Gastroesophageal sphincter (tissue), 4 donors: ENCODE results near the gene KCNIP4. TPM values are rescaled to one million over a fixed set of nuclear protein-coding genes. Genes with fewer than 3 reads are reported as not detected.

Experiments used
- ATAC-seq: fragments of 150-250 bp; one replicate; pipeline ENCODE4 v1.9.1; 2016; ENCODE audit warnings: mild to moderate bottlenecking, moderate library complexity
- H3K27ac ChIP-seq, 4 donors: fragments of 200-600 bp; sonication (generic) in 3 of 4; 1 replicate in 3 of 4; 2 replicates in 1 of 4; pipeline ENCODE4 v1.5.1; 2016 to 2019
- H3K27me3 ChIP-seq: fragments of 200-600 bp; sonication (generic); one replicate; pipeline ENCODE4 v1.5.1; 2019
- H3K36me3 ChIP-seq, 2 donors: fragments of 200-600 bp; sonication (generic); one replicate each; pipeline ENCODE4 v1.5.1; 2019; ENCODE audit warnings: control low read depth in 1 of 2
- H3K4me1 ChIP-seq, 3 donors: fragments of 200-600 bp; sonication (generic); 1 replicate in 2 of 3; 2 replicates in 1 of 3; pipeline ENCODE4 v1.5.1; 2016 to 2019; ENCODE audit warnings: control low read depth in 2 of 3
- H3K4me3 ChIP-seq, 2 donors: fragments of 200-600 bp; sonication (generic); one replicate each; pipeline ENCODE4 v1.5.1; 2019; ENCODE audit warnings: mild to moderate bottlenecking in 1 of 2, moderate library complexity in 1 of 2
- H3K9me3 ChIP-seq, 3 donors: fragments of 200-600 bp; sonication (generic); one replicate each; pipeline ENCODE4 v1.5.1; 2017 to 2019; ENCODE audit warnings: control low read depth in 2 of 3
- EP300 ChIP-seq: sonication (generic); formaldehyde crosslinking; IDR thresholded peaks from one replicate; pipeline ENCODE4 v1.6.1; 2017; ENCODE audit warnings: antibody characterized with exemption, mild to moderate bottlenecking
- POLR2A ChIP-seq, 2 donors: fragments of 450-650 bp; IDR thresholded peaks; one replicate each; pipeline ENCODE4 v1.6.1; 2017; ENCODE audit warnings: antibody characterized with exemption in 2 of 2, mild to moderate bottlenecking in 2 of 2, moderate library complexity in 1 of 2
- POLR2AphosphoS5 ChIP-seq: sonication (generic); formaldehyde crosslinking; IDR thresholded peaks from one replicate; pipeline ENCODE4 v1.6.1; 2017; ENCODE audit warnings: antibody characterized with exemption
- WGBS, 2 donors: methylation state at CpG; one replicate each; pipeline ENCODE4 v1.1.5; 2018; ENCODE audit warnings: low coverage in 1 of 2; 5-methylcytosine and 5-hydroxymethylcytosine counted together
- total RNA-seq, 4 donors: library from RNA; depleted of rRNA; stranded (reverse); fragments of >200 nt; gene quantifications; one replicate each; pipeline ENCODE4 v1.1.0, GENCODE V29; 2016
- TF ChIP-seq, protein P1 (sequence below), 4 experiments: fragments of 200-600 bp in 2 of 4; fragments of 450-650 bp in 2 of 4; sonication (generic) in 1 of 4; IDR thresholded peaks; one replicate each; pipeline ENCODE4 v1.5.1; 2017 to 2019; ENCODE audit warnings: antibody characterized with exemption in 4 of 4, mild to moderate bottlenecking in 2 of 4, moderate library complexity in 2 of 4

KCNIP4 gene
- total RNA-seq, 4 donors from 2014 or later = 0.23 to 0.59 (median 0.54) TPM; not detected in 1

DNA sequence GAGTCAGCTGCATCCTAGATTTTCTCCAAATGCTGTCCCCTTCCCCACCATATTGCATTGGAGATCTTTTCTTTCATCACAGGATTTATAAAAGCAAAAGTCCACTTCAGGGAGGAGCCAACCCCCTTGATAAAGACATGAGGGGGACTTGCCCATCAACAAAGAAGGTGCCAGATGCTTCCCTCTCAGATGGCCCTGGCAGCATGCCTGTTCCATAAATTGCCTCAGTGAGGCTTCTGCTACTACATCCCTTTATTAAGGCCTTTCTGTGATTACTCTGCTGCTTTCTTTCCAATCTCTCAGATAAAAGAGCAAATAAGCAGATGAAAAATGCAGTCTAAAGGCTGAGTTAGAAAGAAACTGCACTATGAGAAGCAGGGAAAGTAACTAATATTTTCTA, 736.7 kb downstream of the KCNIP4 start:
- H3K27ac ChIP-seq = no peak overlapping the region
- ATAC-seq = no peak
- no peaks in the 10 kb centered on the region for H3K9me3 ChIP-seq
- no peak overlapping the region for H3K4me3 ChIP-seq
- no peak for TF ChIP-seq EP300
- TF ChIP-seq, protein P1, sequence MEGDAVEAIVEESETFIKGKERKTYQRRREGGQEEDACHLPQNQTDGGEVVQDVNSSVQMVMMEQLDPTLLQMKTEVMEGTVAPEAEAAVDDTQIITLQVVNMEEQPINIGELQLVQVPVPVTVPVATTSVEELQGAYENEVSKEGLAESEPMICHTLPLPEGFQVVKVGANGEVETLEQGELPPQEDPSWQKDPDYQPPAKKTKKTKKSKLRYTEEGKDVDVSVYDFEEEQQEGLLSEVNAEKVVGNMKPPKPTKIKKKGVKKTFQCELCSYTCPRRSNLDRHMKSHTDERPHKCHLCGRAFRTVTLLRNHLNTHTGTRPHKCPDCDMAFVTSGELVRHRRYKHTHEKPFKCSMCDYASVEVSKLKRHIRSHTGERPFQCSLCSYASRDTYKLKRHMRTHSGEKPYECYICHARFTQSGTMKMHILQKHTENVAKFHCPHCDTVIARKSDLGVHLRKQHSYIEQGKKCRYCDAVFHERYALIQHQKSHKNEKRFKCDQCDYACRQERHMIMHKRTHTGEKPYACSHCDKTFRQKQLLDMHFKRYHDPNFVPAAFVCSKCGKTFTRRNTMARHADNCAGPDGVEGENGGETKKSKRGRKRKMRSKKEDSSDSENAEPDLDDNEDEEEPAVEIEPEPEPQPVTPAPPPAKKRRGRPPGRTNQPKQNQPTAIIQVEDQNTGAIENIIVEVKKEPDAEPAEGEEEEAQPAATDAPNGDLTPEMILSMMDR (IDR thresholded peaks at IDR 0.05) = no peak
- no peaks in the 10 kb centered on the region for H3K27me3 ChIP-seq
- no peaks in the 10 kb centered on the region for H3K36me3 ChIP-seq
- no peaks in the 10 kb centered on the region for H3K4me1 ChIP-seq

DNA sequence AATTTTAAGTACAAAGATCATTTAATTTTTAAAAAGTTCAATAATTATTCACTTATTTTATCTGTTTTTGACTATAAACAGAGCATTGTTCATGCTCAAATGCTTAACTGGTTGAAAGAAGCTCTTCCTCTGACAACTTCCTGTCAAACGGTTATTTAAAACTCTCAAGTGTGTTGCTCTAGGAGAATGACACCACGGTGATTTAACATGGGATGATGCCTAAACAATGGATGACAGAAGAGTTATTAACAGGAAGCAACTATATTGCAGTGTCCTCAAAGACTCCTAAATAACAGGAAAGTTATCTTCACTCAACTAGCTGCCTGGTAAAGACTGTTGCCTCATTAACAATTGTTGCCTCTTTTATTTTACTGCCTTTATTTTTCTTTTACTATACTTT, 738.7 kb downstream of the KCNIP4 start:
- no peak overlapping the region for H3K4me3 ChIP-seq
- TF ChIP-seq POLR2AphosphoS5 = no peak
- TF ChIP-seq EP300 = no peak
- no peak for TF ChIP-seq POLR2A (IDR thresholded peaks at IDR 0.05)
- TF ChIP-seq, protein P1 (IDR thresholded peaks at IDR 0.05) = no peak
- no peaks in the 10 kb centered on the region for H3K36me3 ChIP-seq
- no peaks in the 10 kb centered on the region for H3K9me3 ChIP-seq
- H3K27me3 ChIP-seq = no peaks in the 10 kb centered on the region
- WGBS, 2 donors = 23 to 35% methylated on average over 2 of the region's 2 CpGs
- H3K27ac ChIP-seq = no peak overlapping the region
- H3K4me1 ChIP-seq = no peaks in the 10 kb centered on the region
- ATAC-seq = no peak

DNA sequence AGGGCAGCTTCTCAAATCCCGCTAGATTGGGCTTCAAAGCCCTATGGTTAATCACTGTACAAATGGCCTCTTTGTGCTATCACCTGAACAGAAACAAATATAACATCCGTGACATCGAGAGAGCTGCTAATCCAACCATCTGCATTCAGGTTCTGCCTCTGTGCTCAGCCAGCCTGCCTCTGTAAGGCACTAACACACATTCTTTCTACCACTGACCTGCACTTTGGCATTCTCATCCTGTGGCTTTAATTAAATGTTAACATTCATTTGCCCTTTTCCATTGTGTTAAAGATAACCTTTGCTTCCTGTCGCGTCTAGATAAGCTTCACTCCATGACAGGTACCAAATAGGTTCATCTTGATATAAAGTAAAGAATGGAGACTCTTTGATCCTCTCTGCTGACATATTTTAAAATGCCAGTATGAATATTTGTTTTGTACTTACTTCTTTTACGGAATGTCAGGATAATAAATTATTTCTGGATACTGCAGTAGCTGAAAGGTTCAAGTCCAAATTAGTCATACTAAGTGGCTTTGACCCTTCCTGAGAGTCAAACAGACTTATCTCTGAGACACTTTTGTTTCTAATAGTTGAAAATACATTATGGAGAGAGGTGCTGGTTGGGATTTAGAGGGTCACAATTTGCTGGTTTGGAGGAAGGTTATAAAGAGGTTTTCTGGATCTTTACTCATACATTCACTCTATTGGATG, 742.6 kb downstream of the KCNIP4 start:
- Histone ChIP-seq H3K36me3 (no peaks in the 10 kb centered on the region), H3K4me3 (no peak overlapping the region), H3K9me3 (no peaks in the 10 kb centered on the region), H3K4me1 (no peaks in the 10 kb centered on the region), H3K27ac (no peak overlapping the region), H3K27me3 (no peaks in the 10 kb centered on the region)
- ATAC-seq = no peak
- WGBS, 2 donors = 22 to 28% methylated on average over 3 to 6 of the region's 6 CpGs
- TF ChIP-seq POLR2A (IDR thresholded peaks at IDR 0.05) (no peak), EP300 (no peak), POLR2AphosphoS5 (no peak)
- TF ChIP-seq, protein P1 (IDR thresholded peaks at IDR 0.05) = no peak

DNA sequence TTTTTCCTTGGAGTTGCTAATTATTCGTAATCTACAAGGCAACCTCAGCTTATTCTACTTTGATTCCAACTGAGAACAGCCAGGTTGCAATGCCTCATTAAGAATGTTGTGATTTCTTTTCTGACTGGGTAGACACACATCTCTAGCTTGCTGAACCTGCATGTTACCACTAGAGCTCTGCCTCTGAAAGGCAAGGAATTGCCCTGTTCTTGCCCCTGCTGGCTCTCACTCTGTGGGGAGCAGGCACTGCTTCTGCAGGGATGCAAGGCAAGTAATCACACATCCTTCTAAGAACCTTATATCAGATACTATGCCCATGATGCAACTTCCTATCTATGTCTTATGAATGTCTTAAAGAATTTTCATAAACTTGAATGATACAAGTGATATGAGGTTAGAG, 745.2 kb downstream of the KCNIP4 start:
- H3K27me3 ChIP-seq = no peaks in the 10 kb centered on the region
- 88 to 100% methylated on average over 1 of the region's 1 CpG for WGBS, 2 donors
- no peaks in the 10 kb centered on the region for H3K9me3 ChIP-seq
- TF ChIP-seq, protein P1 (IDR thresholded peaks at IDR 0.05) = no peak
- TF ChIP-seq POLR2A (IDR thresholded peaks at IDR 0.05) = no peak
- no peak overlapping the region for H3K27ac ChIP-seq
- no peak overlapping the region for H3K4me3 ChIP-seq
- H3K4me1 ChIP-seq = no peaks in the 10 kb centered on the region
- no peaks in the 10 kb centered on the region for H3K36me3 ChIP-seq
- no peak for ATAC-seq

DNA sequence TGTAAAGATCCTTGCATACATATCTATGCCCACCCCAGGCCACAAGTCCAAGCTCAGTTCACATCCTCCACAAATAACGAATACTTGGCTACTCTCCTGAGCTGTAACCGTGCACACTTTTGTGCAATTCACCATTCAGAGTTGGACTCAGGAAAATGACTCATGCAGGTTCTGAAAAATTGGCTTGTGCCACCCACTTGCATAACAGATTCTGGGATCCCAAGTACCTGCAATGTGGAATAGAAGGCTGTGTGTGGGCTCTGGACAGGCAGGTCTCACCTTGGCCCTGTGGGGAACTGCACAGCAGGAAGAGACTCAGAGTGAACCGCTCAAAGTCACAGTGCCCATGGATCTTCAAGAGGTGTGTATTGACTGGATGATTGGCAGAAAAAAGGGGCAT, 745.6 kb downstream of the KCNIP4 start:
- H3K4me3 ChIP-seq = no peak overlapping the region
- ATAC-seq = no peak
- WGBS, 2 donors = 65 to 100% methylated on average over 1 to 3 of the region's 3 CpGs

More for the DNA sequence above, 745.6 kb downstream of the KCNIP4 start:
- TF ChIP-seq POLR2AphosphoS5 (no peak), POLR2A (IDR thresholded peaks at IDR 0.05) (no peak), EP300 (no peak)
- TF ChIP-seq, protein P1 (IDR thresholded peaks at IDR 0.05) = no peak
- H3K4me1 ChIP-seq = no peaks in the 10 kb centered on the region
- no peaks in the 10 kb centered on the region for H3K27me3 ChIP-seq
- H3K27ac ChIP-seq = no peak overlapping the region
- H3K36me3 ChIP-seq = no peaks in the 10 kb centered on the region
- no peaks in the 10 kb centered on the region for H3K9me3 ChIP-seq
